HG03432 (cell line): Measurements from ENCODE around the gene CYRIA.
A peak's percentile ranks its signal among the peaks of the same experiment; 100 is the strongest.

Experiments
- ATAC-seq: cut with Tn5 transposase; IDR thresholded peaks from one replicate; pipeline ENCODE4 v1.9.1; 2021; ENCODE audit warnings: mild to moderate bottlenecking, moderate library complexity; ENCODE audit not compliant: unreplicated experiment

Gene CYRIA

DNA sequence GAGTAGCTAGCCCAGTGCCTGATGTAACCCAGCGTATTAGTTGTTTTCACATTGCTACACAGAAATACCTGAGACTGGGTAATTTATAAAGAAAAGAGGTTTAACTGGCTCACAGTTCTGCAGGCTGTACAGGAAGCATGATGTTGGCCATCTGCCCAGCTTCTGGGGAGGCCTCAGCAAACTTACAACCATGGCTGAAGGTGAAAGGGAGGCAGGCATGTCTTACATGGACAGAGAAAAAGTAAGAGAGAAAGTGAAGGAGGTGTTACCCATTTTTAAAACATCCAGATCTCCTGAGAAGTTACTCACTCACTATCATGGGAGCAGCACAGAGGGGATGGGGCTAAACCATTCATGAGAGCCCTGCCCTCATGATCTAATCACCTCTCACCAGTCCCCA is 6.1 kb upstream of the CYRIA start:
- no peak for ATAC-seq

DNA sequence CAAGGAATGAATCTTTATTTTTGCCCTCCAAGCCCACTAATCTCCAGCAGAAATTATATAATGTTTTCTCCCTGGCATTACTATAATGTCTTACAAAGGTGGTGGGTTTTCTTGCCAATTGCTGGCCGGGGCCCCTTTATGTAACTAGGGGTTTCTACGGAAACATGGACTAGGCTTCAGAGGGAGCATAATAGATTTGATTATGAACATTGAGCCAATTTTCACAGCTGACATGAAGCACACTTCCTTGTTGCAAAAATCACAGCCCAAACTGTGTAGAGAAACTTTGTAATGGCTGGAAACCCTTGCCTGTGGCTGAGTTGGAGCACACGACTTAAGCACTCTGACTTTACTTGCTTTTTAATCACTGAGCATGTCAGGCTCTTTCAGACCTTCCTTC is 3.8 kb upstream of the CYRIA start:
- ATAC-seq = no peak

DNA sequence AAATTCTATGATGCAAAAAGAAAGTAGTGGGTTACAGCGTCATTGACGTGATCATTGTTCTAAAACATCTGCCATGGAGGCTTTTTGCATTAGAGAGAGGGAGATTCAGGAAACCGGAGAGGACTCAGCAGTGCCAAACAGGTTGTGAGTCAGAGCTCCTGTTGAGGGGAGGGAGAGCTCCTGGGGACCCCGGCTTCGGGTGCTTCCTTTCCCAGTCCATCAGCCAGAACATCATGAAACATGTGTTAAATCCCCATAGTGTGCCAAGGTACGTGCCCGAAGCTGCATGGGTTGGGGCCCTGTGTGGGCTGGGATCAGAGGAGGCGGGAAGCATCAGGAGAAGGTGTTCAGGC is 791 bp upstream of the CYRIA start:
- peak; percentile 30 for ATAC-seq

DNA sequence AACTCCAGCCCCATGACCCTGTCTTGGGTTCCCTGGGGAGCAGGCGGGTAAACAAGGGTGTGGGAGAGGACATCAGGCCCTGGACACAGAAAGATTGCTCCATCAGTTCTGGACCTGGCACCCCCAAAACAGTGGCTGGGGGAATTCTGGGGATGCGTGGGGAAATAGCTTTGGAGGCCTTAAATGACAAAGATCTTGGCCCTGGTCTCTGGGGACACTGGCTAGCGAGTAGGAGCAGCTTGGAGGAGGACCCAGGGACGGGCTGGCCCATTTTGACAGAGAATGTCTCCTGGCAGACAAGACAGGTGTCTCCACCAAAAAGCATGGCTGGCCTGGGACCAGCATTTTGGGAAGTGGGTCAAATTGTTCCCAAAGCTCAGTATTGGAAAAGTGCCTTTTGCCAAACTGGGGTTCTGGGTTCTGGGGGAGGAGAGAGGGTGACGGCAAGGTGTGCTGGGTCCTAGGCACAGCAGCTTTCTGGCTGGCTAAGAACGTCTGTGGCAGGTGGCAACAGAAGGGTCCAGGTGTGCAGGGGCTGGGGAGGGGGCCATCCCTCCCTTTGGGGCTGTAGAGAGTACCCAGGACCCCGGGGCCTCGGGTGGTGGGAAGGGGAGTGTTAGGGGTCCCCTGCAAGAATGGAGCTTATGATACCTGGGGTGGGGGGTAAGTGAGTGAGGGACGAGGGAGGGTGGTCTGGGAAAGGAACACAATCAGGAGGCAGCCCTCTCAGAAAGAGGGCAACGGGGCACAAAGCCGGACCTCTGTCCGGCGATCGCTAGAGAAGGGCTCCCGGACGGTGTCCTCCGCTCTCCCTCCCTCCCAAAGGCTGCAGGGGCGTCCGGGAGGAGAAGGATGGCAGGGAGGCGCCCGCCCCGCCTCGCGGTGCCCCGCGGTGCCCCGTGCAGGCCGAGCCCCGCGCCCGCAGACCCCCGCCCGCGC is 556 bp downstream of the CYRIA start:
- ATAC-seq = peak; percentile 29

DNA sequence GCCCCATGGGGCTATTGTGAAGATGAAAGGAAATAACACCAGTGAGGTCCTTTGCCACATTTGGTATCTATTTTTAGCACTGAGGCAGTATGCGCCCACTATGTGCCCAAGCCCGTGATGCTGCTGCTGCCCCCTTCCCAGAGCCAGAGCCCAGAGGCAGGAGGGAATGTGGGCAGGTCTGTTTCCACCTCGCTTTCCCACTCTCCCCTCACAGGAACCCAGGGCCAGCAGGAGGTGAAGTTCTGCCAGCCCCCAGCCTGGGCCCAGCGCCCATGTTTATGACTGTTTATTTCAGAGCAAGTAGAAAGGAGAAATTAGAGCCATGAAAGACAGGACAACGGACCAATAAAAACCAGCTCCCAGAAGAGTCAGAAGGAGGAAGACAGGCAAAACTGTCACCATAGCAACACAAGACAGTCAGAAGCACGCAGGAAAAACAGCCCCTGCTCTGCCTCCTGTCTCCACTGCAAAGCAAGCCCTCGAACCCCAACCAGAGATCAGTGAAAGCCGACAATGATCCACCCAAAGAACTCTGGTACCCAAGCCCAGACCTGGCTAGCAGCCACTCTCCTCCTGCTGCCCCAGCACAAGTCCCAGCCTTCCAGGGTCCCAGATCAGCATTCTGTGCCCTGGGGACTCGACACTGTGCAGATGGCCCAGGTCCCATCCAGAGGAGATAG is 1.4 kb downstream of the CYRIA start:
- peak; percentile 27 for ATAC-seq

DNA sequence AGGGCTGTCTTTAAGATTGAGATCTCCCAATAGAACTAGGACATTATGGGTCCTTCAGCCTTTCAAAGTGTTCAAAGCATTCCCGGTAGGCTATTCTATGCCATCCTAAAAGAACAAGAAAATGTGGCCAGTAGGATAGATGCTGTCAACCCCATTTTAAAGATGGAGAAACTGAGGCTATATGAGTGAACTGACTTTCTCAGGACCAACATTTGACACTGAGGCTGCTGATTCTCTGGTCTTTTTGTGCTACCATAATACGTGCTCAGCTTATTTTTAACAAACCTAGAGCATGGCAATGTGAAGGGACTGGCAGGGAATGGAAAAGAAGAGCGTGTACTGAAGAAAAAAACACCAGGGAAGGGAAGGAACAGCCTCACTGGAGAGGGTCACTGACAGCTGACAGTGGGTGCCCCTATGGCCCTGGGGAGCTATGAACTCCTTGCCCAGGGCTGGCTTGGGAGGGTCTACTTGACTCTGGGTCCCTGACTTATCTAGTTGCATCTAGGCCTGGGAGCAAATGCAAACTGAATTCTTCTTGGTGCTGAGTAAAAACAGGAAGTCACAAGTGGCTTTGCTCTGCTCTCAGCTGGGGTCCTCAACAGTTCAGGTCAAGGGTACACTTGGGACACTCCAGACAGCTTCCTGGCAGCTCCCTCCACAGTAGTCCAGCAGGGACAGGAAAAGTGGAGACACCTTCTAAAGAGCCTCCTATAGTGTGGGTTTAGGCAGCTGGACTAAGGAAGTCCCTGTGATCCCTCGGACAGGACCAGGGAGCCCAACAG is 2.3 kb downstream of the CYRIA start:
- no peak for ATAC-seq

DNA sequence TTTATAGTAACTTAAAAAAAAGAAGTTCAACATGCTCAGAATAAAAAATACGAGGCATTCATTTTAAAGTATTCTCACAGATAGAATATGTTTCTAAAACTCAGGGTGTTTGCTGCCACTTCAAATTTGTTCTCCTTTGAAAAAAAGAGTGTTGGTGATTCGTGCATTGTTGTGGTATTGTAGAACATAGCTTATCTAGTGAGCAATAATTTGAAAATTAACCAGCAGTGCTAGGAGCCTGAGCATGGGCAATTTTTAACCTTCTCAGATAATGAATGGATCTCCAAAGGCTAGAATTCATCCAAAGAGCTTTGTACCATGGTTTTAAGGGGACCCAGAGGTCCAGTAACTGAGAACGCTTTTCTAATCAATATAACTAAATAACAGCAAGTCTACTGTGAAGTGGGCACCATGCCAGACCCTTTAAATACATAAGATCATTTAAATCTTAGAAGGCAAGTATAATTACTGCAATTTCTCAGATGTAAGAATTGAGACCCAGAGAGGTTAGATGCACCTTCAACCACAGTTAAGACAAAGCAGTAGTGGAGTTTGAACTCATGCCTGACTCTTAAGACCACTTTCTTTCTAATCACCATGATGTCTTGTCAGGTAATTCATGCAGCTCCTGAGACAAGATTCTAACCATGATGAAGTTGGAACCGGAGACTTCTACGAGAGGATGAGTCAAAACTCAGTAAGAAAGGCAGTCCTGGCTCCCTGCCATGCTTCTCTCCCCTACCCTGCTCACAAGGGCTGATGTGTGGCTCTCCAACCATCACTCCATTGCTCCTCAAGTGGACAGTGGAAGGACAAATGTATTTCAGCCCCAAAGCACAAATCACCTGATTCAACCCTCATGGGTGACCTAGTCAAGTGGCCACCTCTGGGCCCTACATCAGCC is 3.4 kb downstream of the CYRIA start:
- ATAC-seq = no peak

DNA sequence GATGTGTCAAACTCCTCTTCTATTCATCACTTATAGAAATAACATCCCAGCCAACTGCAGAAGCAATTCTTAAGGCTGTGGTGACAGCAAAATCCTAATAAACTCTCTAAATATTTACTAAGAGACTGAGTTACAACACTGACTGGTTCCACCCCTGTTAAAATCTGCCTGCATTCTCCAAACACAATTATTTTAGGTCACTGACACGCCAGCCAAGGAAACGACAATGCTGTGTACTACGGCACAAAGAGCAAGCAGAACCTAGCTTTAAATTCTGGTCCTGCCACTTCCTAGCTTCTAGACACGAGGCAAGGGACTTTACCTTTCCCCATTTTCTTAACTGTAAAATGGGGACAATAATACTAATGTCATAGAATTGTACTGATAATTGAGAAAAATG is 4.1 kb downstream of the CYRIA start:
- no peak for ATAC-seq

DNA sequence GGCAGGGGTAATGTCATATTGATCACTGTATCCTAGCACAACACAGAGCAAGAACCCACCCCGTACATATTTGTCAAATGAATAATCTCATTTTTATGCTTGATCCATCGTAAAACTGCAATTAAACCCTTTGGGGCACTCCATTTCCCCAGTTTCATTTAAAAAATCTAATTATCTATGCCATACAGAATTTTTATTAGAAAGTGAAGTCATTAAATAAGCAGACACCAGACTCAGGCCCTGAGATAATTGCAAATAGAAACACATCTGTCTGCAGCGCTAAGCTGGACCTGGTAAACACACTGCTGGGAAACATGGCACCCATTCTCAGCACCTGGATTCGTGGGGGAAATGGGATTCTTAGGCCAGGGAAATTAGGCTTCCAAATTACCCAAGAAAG is 5.1 kb downstream of the CYRIA start:
- no peak for ATAC-seq

DNA sequence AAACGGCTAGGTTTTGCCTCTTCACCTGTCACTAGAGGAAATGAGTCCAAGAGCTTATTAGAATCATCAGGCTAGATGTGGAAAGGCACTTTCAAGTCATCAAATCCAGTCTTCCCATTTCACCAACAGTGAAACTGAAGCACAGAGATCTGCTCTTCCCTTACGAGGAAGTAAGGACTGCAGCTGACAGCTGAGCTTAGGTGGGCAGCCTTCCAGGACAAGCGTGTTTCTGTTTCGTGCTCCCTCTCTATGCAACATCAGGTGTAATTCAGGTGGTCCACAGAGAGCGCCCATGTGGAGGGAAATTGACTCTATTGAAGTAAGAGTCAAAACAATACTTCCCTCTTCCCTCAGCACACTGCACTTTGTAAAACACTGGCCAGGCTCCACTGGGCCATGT is 5.5 kb downstream of the CYRIA start:
- no peak for ATAC-seq

DNA sequence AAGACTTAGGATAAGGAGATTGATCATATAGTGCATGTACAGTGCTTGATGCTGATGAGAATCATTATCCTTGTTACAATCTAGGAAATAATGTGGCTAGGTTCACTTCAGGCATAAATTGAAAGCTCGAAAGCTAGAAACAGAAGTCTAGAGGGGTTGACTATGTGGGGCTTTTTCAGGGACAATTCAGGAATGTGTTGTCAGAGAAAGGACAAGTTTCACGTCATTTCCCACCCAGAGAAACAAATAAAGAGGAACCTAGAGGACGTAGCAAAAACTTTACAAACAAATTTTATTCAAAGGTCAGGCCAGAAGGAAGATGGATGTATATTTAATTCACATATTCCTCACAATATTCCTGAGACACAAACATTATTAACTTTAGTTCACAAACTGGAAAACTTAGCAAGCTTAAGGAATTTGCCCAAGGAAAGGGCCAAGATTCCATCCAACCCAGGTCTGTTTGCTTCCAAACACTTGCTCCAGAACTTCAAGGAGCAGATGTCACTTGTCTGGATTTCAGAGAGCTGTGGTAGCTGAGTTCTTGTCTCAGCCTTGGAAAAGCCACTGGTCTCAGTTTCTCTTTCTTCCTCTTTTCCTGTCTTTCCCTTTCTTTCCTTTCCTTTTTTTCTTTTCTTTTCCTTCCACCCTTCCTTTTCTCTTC is 7.4 kb downstream of the CYRIA start:
- no peak for ATAC-seq

DNA sequence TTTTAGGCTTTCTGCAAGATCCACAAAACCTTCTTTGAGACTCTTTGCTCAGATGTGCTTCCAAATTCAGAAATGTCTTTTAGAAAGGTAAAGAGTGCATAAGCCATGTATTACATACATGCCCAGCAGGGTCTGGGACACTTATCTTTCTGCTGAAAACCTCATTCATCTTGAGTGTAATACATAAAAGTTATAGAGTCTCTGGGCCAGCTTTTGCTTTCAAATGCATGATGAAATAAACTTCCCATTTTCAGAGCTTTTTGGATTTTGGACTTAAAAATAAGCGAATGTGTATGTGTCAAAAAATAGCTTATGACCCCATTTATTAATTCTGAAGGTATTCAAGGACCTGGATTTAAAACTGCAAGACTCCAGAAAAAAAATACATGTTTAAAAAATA is 8.0 kb downstream of the CYRIA start:
- no peak for ATAC-seq

DNA sequence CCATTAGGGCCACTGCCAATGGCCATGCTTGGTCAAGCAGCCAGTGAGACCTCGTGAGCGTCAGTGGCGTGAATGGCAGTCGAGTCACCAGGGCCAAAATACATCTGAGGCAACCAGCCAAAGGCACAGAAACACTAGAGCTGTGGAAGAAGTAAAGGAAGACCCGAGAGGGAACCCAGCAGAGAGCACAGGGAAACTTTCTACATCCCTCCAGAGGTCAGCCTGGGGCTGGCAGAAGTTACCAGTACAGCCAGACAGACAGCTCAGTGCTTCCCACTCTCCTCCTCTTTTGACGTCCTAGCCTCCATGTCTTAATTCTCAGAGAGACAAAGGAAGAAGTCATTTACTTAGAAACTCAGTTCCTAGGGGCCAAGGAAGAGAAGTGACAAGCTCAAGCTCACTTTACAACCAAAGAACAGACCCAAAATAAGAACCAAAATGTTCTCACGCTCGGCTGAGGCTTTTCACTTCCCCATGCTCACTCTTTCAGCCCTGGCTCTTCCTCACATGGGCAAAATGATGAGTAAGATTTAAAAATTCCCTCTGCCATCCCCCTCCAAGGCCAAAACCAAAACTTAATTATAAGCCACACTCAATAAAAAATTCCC is 8.7 kb downstream of the CYRIA start:
- ATAC-seq = peak; percentile 80

DNA sequence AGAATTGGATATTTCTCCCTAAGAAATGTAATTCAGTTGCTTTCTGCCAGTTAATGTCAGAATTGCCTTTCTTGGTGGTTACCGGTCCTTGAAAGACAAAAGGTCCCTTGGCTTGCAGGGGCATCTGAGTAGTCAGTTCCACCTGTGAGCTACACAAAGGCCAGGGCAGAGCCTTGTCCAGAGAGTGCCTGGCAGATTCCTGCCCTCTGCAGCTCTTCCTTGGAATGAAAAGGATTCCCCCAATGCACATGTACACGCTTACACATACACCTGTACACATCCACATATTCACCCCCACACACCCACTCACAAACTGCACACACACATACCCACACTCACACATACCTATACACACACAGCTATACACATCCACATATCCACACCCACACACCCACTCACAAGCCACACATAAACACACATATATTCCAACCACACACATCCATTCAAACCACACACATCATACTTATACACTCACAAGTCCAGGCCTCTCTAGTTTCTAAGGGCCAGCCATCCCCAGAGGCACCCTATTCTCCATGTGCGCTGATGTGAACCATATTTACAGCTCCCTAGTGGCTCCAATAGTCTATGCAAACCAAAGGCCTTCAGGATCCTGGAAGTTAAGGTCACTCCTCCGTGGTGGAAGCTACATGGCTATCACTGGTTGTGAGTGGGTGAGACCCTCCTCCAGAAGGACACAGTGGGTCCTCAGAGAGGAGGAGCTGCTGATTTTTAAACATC is 9.6 kb downstream of the CYRIA start:
- ATAC-seq = no peak

DNA sequence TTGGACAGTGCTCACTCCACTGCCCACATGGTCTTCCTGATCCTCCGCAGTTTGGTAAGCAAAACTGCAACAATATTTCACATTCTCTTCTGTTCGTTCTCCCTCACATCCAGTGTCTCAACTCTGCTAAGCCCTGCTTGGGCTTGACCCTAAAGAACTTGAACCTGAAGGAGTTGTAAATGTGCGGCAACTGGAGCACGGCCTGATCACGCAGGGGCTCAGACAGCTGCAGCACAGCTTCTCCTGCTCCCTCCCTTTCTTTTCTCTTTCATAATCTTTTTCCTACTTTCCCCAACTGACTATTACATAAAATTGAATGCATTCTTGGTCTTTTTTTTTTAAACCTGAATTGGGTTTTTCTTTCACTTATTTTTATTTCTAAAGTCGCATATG is 10.2 kb downstream of the CYRIA start:
- ATAC-seq = no peak

DNA sequence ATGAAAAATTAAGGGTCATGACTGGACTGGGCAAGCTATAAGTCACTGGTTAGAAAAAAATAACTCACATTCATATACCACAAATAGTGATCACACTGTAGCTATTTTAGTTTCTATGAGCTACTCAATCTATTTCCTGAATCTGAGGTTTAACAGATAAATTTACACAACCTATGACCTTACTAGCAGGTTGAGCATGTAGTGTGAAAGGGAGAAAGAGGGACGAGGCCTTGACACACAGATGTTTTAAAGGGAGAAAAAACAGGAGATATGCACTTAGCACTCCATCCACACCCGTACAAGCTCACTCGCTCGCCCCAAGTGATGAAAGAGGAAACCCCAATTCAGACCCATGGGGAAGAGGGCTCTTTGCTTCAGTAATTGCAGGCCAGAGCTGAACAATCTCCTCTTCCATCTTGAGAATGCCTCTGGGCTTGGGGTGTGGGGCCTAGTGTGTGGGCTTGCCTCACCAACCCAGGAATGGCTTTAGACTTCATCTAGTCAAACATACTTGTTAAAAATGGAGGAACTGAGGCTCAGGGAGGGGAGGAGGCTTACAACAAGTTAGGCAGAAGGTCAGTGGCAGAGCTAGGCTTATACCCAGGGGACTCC is 10.7 kb downstream of the CYRIA start:
- peak; percentile 26 for ATAC-seq

DNA sequence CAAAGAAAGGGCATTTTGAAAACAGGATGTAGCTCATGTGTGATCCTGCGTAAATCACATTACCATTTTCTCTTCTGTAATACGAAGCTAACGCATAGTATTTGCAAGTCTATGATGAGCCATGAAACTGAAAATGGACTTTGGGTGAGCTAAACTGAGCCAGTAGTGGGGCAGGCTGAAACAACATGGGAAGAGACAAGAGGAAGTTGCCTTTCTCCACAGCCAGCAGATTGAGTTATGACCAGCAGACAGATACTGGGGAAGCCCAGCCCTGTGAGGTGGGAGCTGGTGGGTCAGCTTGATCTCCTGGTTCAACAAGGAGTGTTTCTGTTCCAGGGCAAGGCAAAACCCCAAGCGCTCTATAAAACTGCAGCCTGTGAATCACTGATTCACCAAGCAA is 11.8 kb downstream of the CYRIA start:
- peak; percentile 52 for ATAC-seq

DNA sequence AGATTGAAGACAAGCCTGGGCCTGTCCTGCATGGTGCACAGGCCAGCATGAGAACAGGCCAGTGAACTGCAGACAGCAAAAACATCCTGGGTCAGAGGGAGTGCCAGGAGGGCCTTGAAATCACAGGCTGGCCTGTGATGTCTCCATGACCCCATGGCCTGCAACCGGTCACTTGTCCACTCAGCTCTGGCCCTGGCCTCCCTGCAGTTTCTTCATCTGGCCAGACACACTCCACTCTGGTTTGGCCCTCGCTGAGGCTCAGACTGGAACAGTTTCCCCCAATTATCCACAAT is 12.6 kb downstream of the CYRIA start:
- ATAC-seq = no peak
